CD4-positive, alpha-beta T cell treated with Interleukin-10 for 1 hour (primary cell): ENCODE data around the gene P2RY8.
"Not testable (repeated sequence)": the region's sequence is repeated elsewhere in the genome, so short reads cannot be mapped to it uniquely, and the experiment has no call there.

Source experiments
- DNase-seq: peaks from one replicate; pipeline ENCODE4 v3.0.0-alpha.2; 2020

P2RY8 gene

DNA sequence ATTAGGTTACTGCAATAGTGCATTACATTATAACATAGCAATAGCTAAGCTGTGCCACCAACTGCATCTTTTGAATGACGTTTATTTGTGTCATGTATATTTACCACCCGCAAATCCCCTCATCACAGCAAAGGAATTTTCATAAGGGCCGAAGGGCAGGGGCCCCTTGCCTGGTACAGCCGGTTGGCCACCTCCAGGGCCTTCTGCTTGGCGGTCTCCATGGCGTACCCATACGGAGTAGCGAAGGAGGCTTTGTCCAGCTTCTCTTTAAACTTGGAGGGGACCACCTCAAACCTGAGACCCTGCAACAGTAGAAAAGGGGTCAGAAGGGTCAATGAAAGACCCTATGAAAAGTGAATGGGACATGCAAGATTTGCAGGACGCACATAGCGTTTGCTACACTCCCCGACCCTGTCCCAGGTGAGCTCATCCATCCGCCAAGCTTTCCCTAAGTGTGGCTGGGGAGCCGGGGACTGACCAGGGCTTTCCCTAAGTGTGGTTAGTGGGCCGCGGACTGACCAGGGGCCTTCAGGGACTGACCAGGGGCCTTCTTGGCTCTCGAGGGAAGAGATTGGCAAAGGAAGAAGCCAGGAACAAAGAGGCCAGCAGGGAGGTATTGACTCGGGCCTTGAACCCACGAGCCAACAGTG is 94.8 kb downstream of the P2RY8 start:
- no peak for DNase-seq

DNA sequence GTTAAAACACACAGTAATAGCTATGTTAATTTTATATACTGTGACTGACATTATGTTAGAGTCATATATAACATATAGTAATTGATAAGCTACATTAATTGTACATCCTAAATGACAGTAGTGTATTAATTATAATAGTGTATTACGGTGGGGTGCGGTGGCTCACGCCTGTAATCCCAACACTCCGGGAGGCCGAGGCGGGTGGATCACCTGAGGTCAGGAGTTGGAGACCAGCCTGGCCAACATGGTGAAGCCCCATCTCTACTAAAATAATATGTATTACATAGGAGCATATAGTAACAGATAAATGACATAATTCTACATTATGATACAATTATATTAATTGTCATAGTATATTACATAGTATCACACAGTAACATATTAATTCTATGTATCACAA is 96.5 kb downstream of the P2RY8 start:
- DNase-seq: no peak

DNA sequence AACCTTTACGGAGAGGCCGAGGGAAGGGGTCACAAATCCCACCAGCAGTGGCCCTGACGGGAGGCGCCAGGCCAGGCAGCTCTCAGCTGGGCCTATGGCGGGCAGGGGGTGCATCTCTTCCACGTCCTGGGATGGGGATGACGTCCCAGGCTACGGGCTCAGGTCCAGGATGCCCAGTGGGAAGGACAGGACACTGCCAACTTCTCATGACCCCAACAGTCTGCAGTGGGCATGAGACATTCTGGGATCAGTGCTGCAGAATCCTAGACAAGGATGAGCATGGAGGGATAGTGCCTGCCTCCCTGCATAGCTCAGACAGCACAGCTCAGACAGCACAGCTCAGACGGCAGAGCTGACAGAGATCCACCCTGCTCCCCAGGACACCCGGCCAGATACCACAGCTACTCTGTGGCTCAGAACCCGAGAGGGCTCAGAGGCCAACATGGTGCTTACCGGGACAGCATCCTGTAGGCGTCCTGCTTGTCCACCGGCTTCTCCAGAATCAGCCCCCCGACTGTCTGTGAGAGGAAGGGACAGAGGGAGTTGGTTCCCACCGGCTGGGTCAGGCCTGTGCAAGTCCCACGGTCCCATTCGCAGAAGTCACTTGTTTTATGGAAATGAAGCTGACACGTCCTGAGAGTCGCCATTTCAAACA is 101.6 kb downstream of the P2RY8 start:
- no peak for DNase-seq

- no peak for DNase-seq
These were observed 102.1 kb downstream of the P2RY8 start for GRCh38 chrX:1434871-1435240.

- no peak for DNase-seq
These were observed 103.2 kb downstream of the P2RY8 start for GRCh38 chrX:1433646-1434357.

GRCh38 chrX:1430451-1430850 is 106.5 kb downstream of the P2RY8 start:
- no peak for DNase-seq

- no peak for DNase-seq
These were observed 109.2 kb downstream of the P2RY8 start for GRCh38 chrX:1427756-1428155.

- DNase-seq: not testable (repeated sequence)
These were observed 110.7 kb downstream of the P2RY8 start for GRCh38 chrX:1426321-1426720.

- DNase-seq: no peak
These were observed 111.6 kb downstream of the P2RY8 start for GRCh38 chrX:1425381-1425780.

GRCh38 chrX:1424147-1424851 is 112.7 kb downstream of the P2RY8 start:
- no peak for DNase-seq

DNA sequence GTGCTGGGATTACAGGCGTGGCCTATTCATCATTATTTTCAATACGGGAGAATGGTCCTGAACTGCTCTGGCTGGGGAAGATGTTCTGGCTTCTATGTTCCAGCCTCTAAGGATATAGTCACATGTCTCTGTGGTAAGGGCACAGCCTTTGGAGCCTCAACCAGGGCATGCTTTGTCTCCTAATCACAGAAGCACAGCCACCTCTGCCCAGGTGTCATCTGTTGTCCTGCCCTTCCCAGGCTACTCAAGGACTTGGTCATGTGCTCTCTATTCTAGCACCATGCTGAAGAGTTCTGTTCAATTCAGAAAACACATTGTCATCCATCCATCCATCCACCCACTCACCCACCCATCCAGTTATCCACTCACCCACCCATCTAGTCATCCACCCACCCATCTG is 113.8 kb downstream of the P2RY8 start:
- no peak for DNase-seq

- no peak for DNase-seq
These were observed 114.9 kb downstream of the P2RY8 start for GRCh38 chrX:1422135-1422465.

DNA sequence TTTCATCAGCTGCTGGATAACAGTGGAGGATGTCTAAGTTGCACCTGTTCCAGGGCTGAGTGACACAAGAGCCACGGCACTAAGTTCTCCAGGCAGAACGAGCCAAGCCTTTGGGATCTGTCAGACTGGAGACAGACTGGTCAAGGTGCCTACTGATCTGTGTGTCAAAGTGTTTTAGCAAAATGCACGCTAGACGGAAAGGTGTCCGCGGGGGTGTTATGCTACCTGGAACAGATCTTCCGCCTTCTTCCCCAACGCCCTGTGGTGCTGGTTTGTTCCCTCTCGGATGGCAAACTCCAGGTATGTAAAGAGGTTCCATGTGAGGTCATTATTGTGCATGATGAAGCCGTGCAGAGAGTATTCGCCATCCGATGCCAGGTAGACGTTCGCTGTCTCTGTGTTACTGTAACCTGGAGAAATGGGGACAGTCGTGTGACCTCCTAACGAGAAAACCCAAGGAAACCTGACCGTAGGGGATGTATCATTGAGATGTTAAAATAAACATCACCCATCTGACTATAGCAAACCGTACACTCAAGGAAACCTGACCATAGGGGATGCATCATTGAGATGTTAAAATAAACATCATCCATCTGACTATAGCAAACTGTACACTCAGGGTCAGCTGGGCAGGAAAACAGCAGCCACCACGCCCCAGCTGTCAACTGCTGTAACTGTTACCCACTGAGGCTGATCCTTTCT is 115.4 kb downstream of the P2RY8 start:
- DNase-seq: no peak

DNA sequence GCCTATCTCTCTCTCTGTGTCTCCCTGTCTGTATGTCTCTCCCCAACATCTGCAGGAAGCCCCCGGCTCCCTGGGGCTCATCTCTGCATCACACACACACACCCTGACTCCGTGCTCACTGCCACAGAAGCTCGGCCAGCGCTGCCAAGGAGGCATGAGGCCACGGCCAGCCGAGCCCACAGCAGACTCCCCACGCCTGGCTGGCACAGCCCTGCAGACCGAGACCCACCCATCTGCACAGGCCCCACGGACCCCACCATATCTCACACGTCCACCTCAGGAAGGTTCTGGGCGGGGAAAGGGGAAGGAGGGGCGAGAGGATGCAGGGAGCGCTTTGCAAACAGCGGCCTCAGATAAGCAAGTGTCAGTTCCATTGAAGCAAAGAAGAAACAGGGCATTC is 116.6 kb downstream of the P2RY8 start:
- DNase-seq: no peak

GRCh38 chrX:1419545-1420355 is 117.2 kb downstream of the P2RY8 start:
- no peak for DNase-seq

DNA sequence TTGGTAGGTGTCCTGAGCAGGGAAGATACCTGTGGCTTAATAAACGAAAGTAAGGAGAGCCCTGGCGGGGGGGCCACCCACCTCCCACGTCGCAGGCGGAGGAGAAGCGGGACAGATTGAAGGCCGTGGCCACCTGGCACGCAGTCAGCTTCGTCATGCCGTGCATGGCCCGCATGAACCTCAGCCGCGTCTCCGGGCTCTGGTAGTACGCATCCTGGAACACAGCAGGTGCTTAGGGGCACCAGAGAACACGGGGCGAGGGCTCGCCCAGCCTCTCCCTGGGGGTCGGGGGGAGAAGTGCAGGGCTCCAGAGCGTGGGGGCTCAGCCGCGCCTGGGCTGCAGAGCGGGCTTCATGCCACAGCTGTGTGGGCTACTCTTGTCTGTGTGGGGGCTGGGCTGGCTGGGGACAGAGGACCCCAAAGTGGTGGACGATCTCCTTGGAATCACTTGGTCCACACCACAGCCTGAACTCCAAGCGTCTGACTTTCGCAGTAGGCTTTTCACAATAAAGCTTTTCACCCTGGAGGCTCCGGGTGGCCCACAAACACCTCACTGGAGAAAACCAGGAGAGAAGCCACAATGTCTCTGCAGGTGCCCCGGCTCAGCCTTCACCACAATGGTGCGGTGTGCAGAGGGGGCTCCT is 118.0 kb downstream of the P2RY8 start:
- DNase-seq: no peak

DNA sequence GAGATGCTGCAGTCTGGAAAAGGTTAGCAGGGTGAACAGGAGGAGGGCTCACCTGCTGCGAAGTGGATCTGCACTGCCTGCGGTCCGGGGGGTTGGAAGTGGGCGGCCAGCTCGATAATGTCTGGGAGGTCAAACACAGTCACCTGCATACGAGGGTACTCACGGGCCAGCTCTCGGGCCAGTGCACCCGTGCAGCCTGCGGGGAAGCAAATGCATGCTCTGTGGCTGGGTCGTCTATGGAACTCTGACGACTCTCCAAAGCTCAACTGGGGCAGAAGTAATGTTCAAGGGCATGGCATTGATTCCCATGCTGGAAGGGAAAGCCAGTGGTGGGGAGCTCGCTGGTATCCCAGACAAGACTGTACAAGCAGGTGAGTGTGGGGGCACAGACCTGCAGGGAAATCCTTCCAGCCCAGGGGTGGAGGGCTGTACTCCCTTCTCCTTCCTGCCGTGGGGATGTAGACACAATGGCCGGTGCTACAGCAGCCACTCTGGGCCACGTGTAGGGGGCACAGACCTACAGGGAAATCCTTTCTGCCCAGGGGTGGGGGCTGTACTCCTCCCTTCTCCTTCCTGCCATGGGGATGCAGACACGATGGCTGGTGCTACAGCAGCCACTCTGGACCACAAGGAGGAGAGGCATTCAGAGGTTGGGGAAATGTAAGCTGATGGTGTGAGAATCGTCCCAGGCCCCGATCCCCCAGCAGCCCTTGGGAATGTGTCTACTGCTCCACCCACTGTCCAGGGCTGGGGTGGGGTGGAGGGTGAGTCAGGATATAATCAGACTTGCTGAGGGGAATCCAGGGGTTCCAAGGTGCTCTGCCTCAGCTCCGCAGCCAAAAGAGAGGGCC is 118.8 kb downstream of the P2RY8 start:
- DNase-seq: no peak

- no peak for DNase-seq
These were observed 119.8 kb downstream of the P2RY8 start for GRCh38 chrX:1416965-1417760.

DNA sequence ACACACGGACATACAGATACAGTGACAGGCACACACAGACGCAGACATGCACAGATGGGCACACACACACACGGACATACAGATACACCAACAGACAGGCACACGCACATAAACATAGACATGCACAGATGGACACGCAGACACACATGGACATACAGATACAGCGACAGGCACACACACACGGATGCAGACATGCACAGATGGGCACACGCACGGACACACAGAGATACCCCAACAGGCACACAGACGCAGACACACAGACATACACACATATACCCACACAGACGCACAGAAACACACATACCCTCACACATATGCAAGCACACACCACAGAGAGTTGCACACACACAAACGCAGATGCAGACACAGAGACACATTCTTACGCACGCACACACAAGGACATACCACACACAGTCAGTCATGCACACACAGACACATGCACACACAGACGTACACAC is 120.6 kb downstream of the P2RY8 start:
- no peak for DNase-seq
